Trophoblast cell (in vitro differentiated cells and primary cell): Measurements from ENCODE around the gene PIK3R5.

ENCODE experiments used
- DNase-seq, 2 donors: peaks; one replicate each; pipeline ENCODE4 v3.0.0-alpha.2; 2016
- H2AFZ ChIP-seq: 2 replicates; pipeline ENCODE4 v1.6.1; 2013; ENCODE audit warnings: low read length, moderate library complexity, mild to moderate bottlenecking; ENCODE audit not compliant: insufficient read depth, poor library complexity
- H2AK5ac ChIP-seq: 2 replicates; pipeline ENCODE4 v1.6.1; 2013; ENCODE audit warnings: mild to moderate bottlenecking, low read length
- H2BK120ac ChIP-seq: 2 replicates; pipeline ENCODE4 v1.6.1; 2013; ENCODE audit warnings: low read length, mild to moderate bottlenecking, moderate library complexity; ENCODE audit not compliant: insufficient read depth, poor library complexity
- H2BK12ac ChIP-seq: 2 replicates; pipeline ENCODE4 v1.6.1; 2013; ENCODE audit warnings: mild to moderate bottlenecking, low read length, moderate library complexity
- H2BK5ac ChIP-seq: 2 replicates; pipeline ENCODE4 v1.6.1; 2013; ENCODE audit warnings: low read length, low read depth, moderate library complexity, mild to moderate bottlenecking; ENCODE audit not compliant: poor library complexity
- H3K14ac ChIP-seq: 2 replicates; pipeline ENCODE4 v1.6.1; 2013; ENCODE audit warnings: mild to moderate bottlenecking, low read length
- H3K18ac ChIP-seq: 2 replicates; pipeline ENCODE4 v1.6.1; 2013; ENCODE audit warnings: mild to moderate bottlenecking, low read length
- H3K23ac ChIP-seq: 2 replicates; pipeline ENCODE4 v1.6.1; 2013; ENCODE audit warnings: low read length
- H3K27ac ChIP-seq: 2 replicates; pipeline ENCODE4 v1.5.1; 2013; ENCODE audit warnings: low read depth, mild to moderate bottlenecking, inconsistent platforms, low read length, moderate library complexity
- H3K27me3 ChIP-seq: 2 replicates; pipeline ENCODE4 v1.6.1; 2013; ENCODE audit warnings: inconsistent platforms, mild to moderate bottlenecking, low read length, moderate library complexity; ENCODE audit not compliant: insufficient read depth
- H3K36me3 ChIP-seq, 2 experiments: 1 replicate in 1 of 2; 2 replicates in 1 of 2; pipeline ENCODE4 v1.6.1; 2013; ENCODE audit warnings: low read length in 2 of 2, mild to moderate bottlenecking in 2 of 2, moderate library complexity in 1 of 2; ENCODE audit not compliant: insufficient read depth in 2 of 2, control insufficient read depth in 1 of 2
- H3K4ac ChIP-seq: 2 replicates; pipeline ENCODE4 v1.6.1; 2013; ENCODE audit warnings: low read depth, mild to moderate bottlenecking, low read length, moderate library complexity
- H3K4me1 ChIP-seq, 2 experiments: 1 replicate in 1 of 2; 2 replicates in 1 of 2; pipeline ENCODE4 v1.6.1; 2013; ENCODE audit warnings: low read length in 2 of 2, mild to moderate bottlenecking in 2 of 2, moderate library complexity in 1 of 2; ENCODE audit not compliant: insufficient read depth in 2 of 2, control insufficient read depth in 1 of 2
- H3K4me2 ChIP-seq: 2 replicates; pipeline ENCODE4 v1.6.1; 2013; ENCODE audit warnings: inconsistent platforms, mild to moderate bottlenecking, low read length, moderate library complexity
- H3K4me3 ChIP-seq: 2 replicates; pipeline ENCODE4 v1.5.1; 2013; ENCODE audit warnings: mild to moderate bottlenecking, low read depth, low read length, inconsistent platforms
- H3K79me1 ChIP-seq: one replicate; pipeline ENCODE4 v1.6.1; 2013; ENCODE audit warnings: low read length
- H3K79me2 ChIP-seq: 2 replicates; pipeline ENCODE4 v1.6.1; 2013; ENCODE audit warnings: low read length, mild to moderate bottlenecking; ENCODE audit not compliant: control insufficient read depth, insufficient read depth, poor library complexity
- H3K9ac ChIP-seq: 2 replicates; pipeline ENCODE4 v1.6.1; 2013; ENCODE audit warnings: mild to moderate bottlenecking, low read length
- H3K9me3 ChIP-seq: 2 replicates; pipeline ENCODE4 v1.6.1; 2013; ENCODE audit warnings: low read depth, mild to moderate bottlenecking, control low read depth, inconsistent platforms, low read length; ENCODE audit not compliant: insufficient read depth
- H4K12ac ChIP-seq: 2 replicates; pipeline ENCODE4 v1.6.1; 2013; ENCODE audit warnings: low read depth, mild to moderate bottlenecking, low read length, moderate library complexity
- H4K8ac ChIP-seq: 2 replicates; pipeline ENCODE4 v1.6.1; 2013; ENCODE audit warnings: low read depth, mild to moderate bottlenecking, low read length, moderate library complexity
- H4K91ac ChIP-seq: one replicate; pipeline ENCODE4 v1.6.1; 2013; ENCODE audit warnings: low read depth, mild to moderate bottlenecking, low read length, moderate library complexity
- WGBS: extraction: QIAGEN DNeasy Blood & Tissue Kit; methylation state at CpG from one replicate; pipeline ENCODE4 v1.1.7; 2013; ENCODE audit warnings: missing lambda C conversion rate; ENCODE audit not compliant: insufficient read length, insufficient coverage; ENCODE audit errors: extremely low coverage; 5-methylcytosine and 5-hydroxymethylcytosine counted together

PIK3R5 gene

DNA sequence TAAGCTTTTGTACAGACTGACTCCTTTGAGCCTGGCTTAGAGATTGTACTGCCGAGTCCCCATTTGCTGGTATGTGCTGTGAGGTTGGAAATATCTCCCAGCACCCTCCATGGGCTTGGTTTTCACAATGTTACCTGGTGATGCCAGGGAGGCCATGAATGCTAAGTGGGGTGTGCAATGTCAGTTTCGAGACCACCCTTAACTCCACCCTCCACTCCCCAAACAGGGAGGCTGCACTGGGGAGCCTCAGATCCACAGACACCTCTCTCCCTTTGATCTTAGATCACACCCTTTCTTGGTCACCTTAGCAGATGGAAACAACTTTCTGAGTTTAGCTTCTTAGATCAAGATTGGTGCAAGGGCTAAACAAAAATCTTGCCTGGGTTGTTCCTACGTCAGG lies 69.4 kb downstream of the PIK3R5 start:
- DNase-seq = no peak
- H3K4me1 ChIP-seq = no peaks in the 10 kb centered on the region
- H4K8ac ChIP-seq = no peak overlapping the region
- no peak overlapping the region for H3K27ac ChIP-seq
- H3K9me3 ChIP-seq = no peaks in the 10 kb centered on the region
- no peak overlapping the region for H3K9ac ChIP-seq
- no peak overlapping the region for H3K23ac ChIP-seq
- no peaks in the 10 kb centered on the region for H3K36me3 ChIP-seq
- no peak overlapping the region for H3K4ac ChIP-seq
- no peak overlapping the region for H2BK12ac ChIP-seq
- H2AK5ac ChIP-seq = no peak overlapping the region
- WGBS = no CpG with 5 or more reads among the region's 3 CpGs
- no peak overlapping the region for H2AFZ ChIP-seq
- H2BK120ac ChIP-seq = no peak overlapping the region
- H3K79me1 ChIP-seq = no peaks in the 10 kb centered on the region
- no peak overlapping the region for H4K91ac ChIP-seq
- no peak overlapping the region for H3K4me2 ChIP-seq
- H3K18ac ChIP-seq = no peak overlapping the region
- H3K79me2 ChIP-seq = no peaks in the 10 kb centered on the region
- H4K12ac ChIP-seq = no peak overlapping the region
- H2BK5ac ChIP-seq = no peak overlapping the region
- H3K4me3 ChIP-seq = no peak overlapping the region
- H3K27me3 ChIP-seq = no peaks in the 10 kb centered on the region
- H3K14ac ChIP-seq = no peak overlapping the region

DNA sequence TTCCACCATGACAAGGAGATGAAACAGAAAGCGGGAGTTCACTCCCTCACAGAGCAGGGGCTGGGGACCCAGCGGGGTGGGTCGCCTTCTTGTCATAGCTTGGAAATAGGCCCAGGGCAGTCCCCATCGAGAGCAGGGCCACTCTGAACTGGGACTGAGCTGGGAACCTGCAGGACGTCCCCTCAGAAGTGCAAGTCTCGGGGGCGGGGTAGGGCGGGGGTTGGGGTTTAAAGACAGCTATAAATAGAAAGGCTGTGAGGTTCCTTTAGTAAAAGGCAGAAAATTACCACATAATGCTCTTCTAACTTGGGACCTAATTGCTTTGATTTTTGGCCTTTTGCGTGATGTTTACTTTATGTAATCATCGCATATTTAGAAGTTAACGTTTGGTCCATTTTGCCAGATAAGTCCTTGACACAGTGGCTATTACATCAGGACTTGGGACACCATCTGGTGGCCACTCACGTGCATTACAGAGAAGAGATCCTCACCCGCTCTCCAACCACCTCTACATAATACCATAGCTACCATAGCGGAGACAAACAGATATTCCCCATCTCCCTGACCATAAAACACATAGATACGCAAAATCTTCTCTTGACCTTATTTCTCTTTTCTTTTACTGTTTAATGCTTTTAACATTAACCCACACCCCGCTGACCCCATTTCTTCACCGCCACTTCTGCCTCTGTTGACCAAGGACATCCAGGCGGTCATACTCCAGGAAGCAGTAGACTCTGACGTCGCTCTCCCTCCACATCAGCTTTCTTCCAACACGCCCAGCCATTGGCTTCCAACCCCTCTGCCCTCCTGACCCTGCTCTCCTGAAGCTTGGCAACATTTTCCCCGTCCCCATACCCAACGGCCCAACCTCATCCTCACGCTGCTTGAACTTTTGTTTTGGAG lies 70.6 kb downstream of the PIK3R5 start:
- Histone ChIP-seq H3K79me1 (no peaks in the 10 kb centered on the region), H4K8ac (no peak overlapping the region), H3K23ac (no peak overlapping the region), H3K36me3 (no peaks in the 10 kb centered on the region), H2BK5ac (no peak overlapping the region), H3K27me3 (no peaks in the 10 kb centered on the region), H3K9me3 (no peaks in the 10 kb centered on the region), H4K12ac (no peak overlapping the region), H2BK12ac (no peak overlapping the region), H3K4ac (no peak overlapping the region), H2BK120ac (no peak overlapping the region), H2AK5ac (no peak overlapping the region), H4K91ac (no peak overlapping the region), H3K4me1 (no peaks in the 10 kb centered on the region), H3K4me2 (peak overlapping the region; percentile 26), H3K79me2 (no peaks in the 10 kb centered on the region), H3K27ac (no peak overlapping the region), H3K14ac (no peak overlapping the region), H2AFZ (no peak overlapping the region), H3K4me3 (no peak overlapping the region), H3K18ac (no peak overlapping the region), H3K9ac (no peak overlapping the region)
- no CpG with 5 or more reads among the region's 24 CpGs for WGBS
- peak; percentile 49 to 78 for DNase-seq

DNA sequence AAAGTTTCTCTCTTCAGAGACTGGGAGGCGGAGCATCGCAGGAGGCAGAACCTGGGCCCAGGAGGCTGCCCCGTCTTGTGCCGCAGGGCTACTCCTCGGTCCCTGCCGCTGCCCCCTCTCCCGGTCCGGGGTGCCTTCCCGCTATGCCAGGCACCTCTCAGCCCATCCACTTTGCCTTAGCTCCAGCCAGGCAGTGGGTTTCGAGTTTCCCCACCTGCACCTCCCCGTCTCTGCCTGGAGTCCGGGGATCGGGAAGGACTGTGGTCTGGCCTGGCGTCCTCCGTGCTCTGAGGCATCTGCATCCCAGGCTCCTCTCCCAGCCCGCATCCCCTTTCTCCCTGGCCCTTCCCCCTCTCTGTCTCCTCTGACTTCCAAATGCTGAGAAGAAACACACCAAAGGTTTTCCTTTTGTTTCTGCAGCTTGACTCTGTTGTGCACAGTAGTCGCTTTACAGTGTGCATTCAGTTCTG lies 71.3 kb downstream of the PIK3R5 start:
- no CpG with 5 or more reads among the region's 17 CpGs for WGBS
- no peak for DNase-seq
- H2BK12ac ChIP-seq = no peak overlapping the region

DNA sequence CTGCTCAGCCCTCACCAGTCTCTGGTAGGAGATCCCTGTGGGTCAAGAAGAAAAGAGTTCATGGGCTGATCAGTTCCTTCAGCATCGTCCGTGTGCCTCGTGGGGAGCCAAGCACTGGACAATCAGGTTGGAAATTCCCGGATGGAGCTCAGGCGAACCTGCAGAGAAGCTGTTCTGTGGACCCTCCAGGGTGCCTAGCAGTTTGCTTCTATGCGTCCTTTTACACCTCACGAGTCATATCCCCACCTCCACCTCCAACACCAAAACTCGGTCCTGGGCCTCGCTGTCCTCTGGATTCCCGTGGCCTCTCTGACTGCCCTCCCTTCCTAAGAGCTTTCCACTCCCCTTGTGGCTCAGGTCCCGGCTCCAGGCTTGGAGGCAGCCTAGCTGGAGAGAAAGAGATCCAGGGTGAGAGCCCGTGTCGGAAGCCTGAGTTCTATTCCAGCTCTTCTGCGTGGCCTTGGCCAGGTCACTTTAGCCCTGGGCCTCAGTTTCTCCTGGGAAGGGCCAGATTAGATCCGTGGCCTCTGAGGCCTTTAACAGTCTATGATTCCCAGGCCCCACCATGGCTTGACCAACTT lies 71.8 kb downstream of the PIK3R5 start:
- H4K91ac ChIP-seq = no peak overlapping the region
- no peaks in the 10 kb centered on the region for H3K79me1 ChIP-seq
- no peak overlapping the region for H4K8ac ChIP-seq
- no peak overlapping the region for H3K4ac ChIP-seq
- H3K23ac ChIP-seq = no peak overlapping the region
- no peak overlapping the region for H3K9ac ChIP-seq
- no peak overlapping the region for H3K27ac ChIP-seq
- no peak overlapping the region for H3K18ac ChIP-seq
- no peak overlapping the region for H2BK120ac ChIP-seq
- no peaks in the 10 kb centered on the region for H3K79me2 ChIP-seq
- H3K14ac ChIP-seq = no peak overlapping the region
- no peak overlapping the region for H3K4me3 ChIP-seq
- no CpG with 5 or more reads among the region's 15 CpGs for WGBS
- H3K9me3 ChIP-seq = no peaks in the 10 kb centered on the region
- DNase-seq = no peak
- H3K4me2 ChIP-seq = no peak overlapping the region
- no peaks in the 10 kb centered on the region for H3K27me3 ChIP-seq
- no peak overlapping the region for H2AFZ ChIP-seq
- H3K36me3 ChIP-seq = no peaks in the 10 kb centered on the region
- H3K4me1 ChIP-seq = no peaks in the 10 kb centered on the region
- H2BK5ac ChIP-seq = no peak overlapping the region
- no peak overlapping the region for H2AK5ac ChIP-seq
- H2BK12ac ChIP-seq = no peak overlapping the region
- H4K12ac ChIP-seq = no peak overlapping the region

More for the DNA sequence above, 71.3 kb downstream of the PIK3R5 start:
- H2AK5ac ChIP-seq = no peak overlapping the region
- H3K23ac ChIP-seq = no peak overlapping the region
- peak overlapping the region; percentile 26 for H3K4me2 ChIP-seq
- H3K79me1 ChIP-seq = no peaks in the 10 kb centered on the region
- H3K4me3 ChIP-seq = no peak overlapping the region
- H3K4ac ChIP-seq = no peak overlapping the region
- no peak overlapping the region for H4K91ac ChIP-seq
- no peak overlapping the region for H4K8ac ChIP-seq
- no peak overlapping the region for H4K12ac ChIP-seq
- no peak overlapping the region for H2BK5ac ChIP-seq
- no peaks in the 10 kb centered on the region for H3K9me3 ChIP-seq
- H3K36me3 ChIP-seq = no peaks in the 10 kb centered on the region
- H3K9ac ChIP-seq = no peak overlapping the region
- no peak overlapping the region for H3K14ac ChIP-seq
- H3K27me3 ChIP-seq = no peaks in the 10 kb centered on the region
- H2BK120ac ChIP-seq = no peak overlapping the region
- H3K18ac ChIP-seq = no peak overlapping the region
- H3K79me2 ChIP-seq = no peaks in the 10 kb centered on the region
- H3K4me1 ChIP-seq = no peaks in the 10 kb centered on the region
- H2AFZ ChIP-seq = no peak overlapping the region
- H3K27ac ChIP-seq = no peak overlapping the region
